GM23338 (cell line): ENCODE measurements around the gene SNRPA1. TPM values are rescaled to one million over a fixed set of nuclear protein-coding genes. Genes with fewer than 3 reads are reported as not detected.

Source experiments
- ATAC-seq: fragments of 200-7000 bp; cut with Tn5 transposase; 3 replicates; pipeline ENCODE4 v1.9.1; 2020
- DNase-seq: peaks from one replicate; pipeline ENCODE4 v3.0.0-alpha.2; 2015; ENCODE audit warnings: low spot score
- H2AFZ ChIP-seq: fragments of 200-600 bp; sonication (generic); 2 replicates; pipeline ENCODE4 v1.8.0; 2016; ENCODE audit warnings: antibody characterized with exemption, mild to moderate bottlenecking, moderate library complexity
- H3F3A ChIP-seq: fragments of 200-600 bp; sonication (generic); replicated peaks from 2 replicates; pipeline ENCODE4 v1.8.0; 2017; ENCODE audit warnings: antibody characterized with exemption, mixed run types, low read depth
- H3K27ac ChIP-seq: fragments of 200-600 bp; sonication (generic); 2 replicates; pipeline ENCODE4 v1.6.1; 2016; ENCODE audit warnings: low read depth
- H3K27me3 ChIP-seq: fragments of 200-600 bp; sonication (generic); 2 replicates; pipeline ENCODE4 v1.8.0; 2016; ENCODE audit warnings: mild to moderate bottlenecking, mixed run types, moderate library complexity; ENCODE audit not compliant: insufficient read depth
- H3K36me3 ChIP-seq: fragments of 200-600 bp; sonication (generic); 2 replicates; pipeline ENCODE4 v1.8.0; 2016; ENCODE audit warnings: mild to moderate bottlenecking; ENCODE audit not compliant: insufficient read depth
- H3K4me1 ChIP-seq: fragments of 200-600 bp; sonication (generic); 2 replicates; pipeline ENCODE4 v1.8.0; 2016; ENCODE audit warnings: mild to moderate bottlenecking, moderate library complexity; ENCODE audit not compliant: insufficient read depth
- H3K4me2 ChIP-seq: fragments of 200-600 bp; sonication (generic); 2 replicates; pipeline ENCODE4 v1.7.1; 2017; ENCODE audit warnings: mixed run types
- H3K4me3 ChIP-seq: fragments of 200-600 bp; sonication (generic); 2 replicates; pipeline ENCODE4 v1.6.1; 2016; ENCODE audit warnings: mixed run types
- H3K79me2 ChIP-seq: fragments of 200-600 bp; sonication (generic); replicated peaks from 2 replicates; pipeline ENCODE4 v1.8.0; 2017; ENCODE audit warnings: mild to moderate bottlenecking; ENCODE audit not compliant: insufficient read depth
- H3K9me2 ChIP-seq: fragments of 200-600 bp; sonication (generic); 2 replicates; pipeline ENCODE4 v1.8.0; 2017; ENCODE audit not compliant: insufficient read depth
- H4K20me1 ChIP-seq: fragments of 200-600 bp; sonication (generic); replicated peaks from 2 replicates; pipeline ENCODE4 v1.8.0; 2017; ENCODE audit warnings: mild to moderate bottlenecking; ENCODE audit not compliant: insufficient read depth
- H3K27ac Mint-ChIP-seq: 2 replicates; pipeline ENCODE4 v1.8.0; 2020; ENCODE audit warnings: inconsistent platforms, mild to moderate bottlenecking, moderate library complexity, mixed read lengths
- H3K27me3 Mint-ChIP-seq: 3 replicates; pipeline ENCODE4 v1.8.0; 2022; ENCODE audit warnings: low read depth, mild to moderate bottlenecking, moderate library complexity, mixed read lengths, inconsistent platforms; ENCODE audit not compliant: insufficient read depth, poor library complexity
- H3K36me3 Mint-ChIP-seq: 3 replicates; pipeline ENCODE4 v1.8.0; 2021; ENCODE audit warnings: low read depth, mild to moderate bottlenecking, inconsistent platforms, moderate library complexity, mixed read lengths
- H3K4me1 Mint-ChIP-seq: 3 replicates; pipeline ENCODE4 v1.8.0; 2020; ENCODE audit warnings: mild to moderate bottlenecking, inconsistent platforms, mixed read lengths
- H3K4me3 Mint-ChIP-seq: 3 replicates; pipeline ENCODE4 v1.8.0; 2021; ENCODE audit warnings: moderate library complexity, mild to moderate bottlenecking, inconsistent platforms, mixed read lengths
- H3K9me3 Mint-ChIP-seq: 3 replicates; pipeline ENCODE4 v1.8.0; 2020; ENCODE audit warnings: moderate library complexity, mild to moderate bottlenecking, inconsistent platforms, mixed read lengths
- CREB1 ChIP-seq: fragments of 250-450 bp; sonication (Bioruptor Pico); IDR thresholded peaks from 2 replicates; pipeline ENCODE4 v1.5.0; 2020; ENCODE audit warnings: low read depth, mild to moderate bottlenecking, moderate library complexity
- ETS1 ChIP-seq: IDR thresholded peaks from 2 replicates; pipeline ENCODE4 v1.6.1; 2016; ENCODE audit warnings: antibody characterized with exemption
- STAT1 ChIP-seq: IDR thresholded peaks from one replicate; pipeline ENCODE4 v1.6.1; 2016; ENCODE audit warnings: antibody characterized with exemption; ENCODE audit not compliant: unreplicated experiment
- ZNF114 ChIP-seq: fragments of 250-450 bp; sonication (Bioruptor Pico); IDR thresholded peaks from 2 replicates; pipeline ENCODE4 v1.5.0; 2020; ENCODE audit warnings: mild to moderate bottlenecking, moderate library complexity
- ZNF331 ChIP-seq: fragments of 250-450 bp; sonication (Bioruptor Pico); IDR thresholded peaks from 2 replicates; pipeline ENCODE4 v1.5.0; 2020; ENCODE audit warnings: low read depth, mild to moderate bottlenecking, moderate library complexity
- ZNF462 ChIP-seq: fragments of 250-450 bp; sonication (Bioruptor Pico); IDR thresholded peaks from 2 replicates; pipeline ENCODE4 v1.5.0; 2020; ENCODE audit warnings: mild to moderate bottlenecking, moderate library complexity
- polyA plus RNA-seq: library from polyadenylated mRNA; unstranded; fragments of >200 nt; fragmentation: Nextera tagmentation; extraction: Ambion mirVana; gene quantifications from 2 replicates; pipeline ENCODE4 v1.2.1, GENCODE V29; 2016
- total RNA-seq: library from RNA; depleted of rRNA; stranded (reverse); fragments of >200 nt; shearing (Covaris generic); gene quantifications from 2 replicates; pipeline ENCODE4 v1.2.3, GENCODE V29; 2014

Gene SNRPA1
- total and polyA plus RNA-seq, 2 experiments from 2014 or later, result 170 to 361 TPM

- TF ChIP-seq ZNF114, result no peak
- no peak for TF ChIP-seq STAT1
- TF ChIP-seq ETS1, result no peak
- TF ChIP-seq ZNF331 (CRISPR knock-in tag), result no peak
- no peak for TF ChIP-seq ZNF462
- no peak for TF ChIP-seq CREB1 (CRISPR knock-in tag)
- Mint-ChIP-seq H3K4me3 (no peak overlapping the region), H3K4me1 (peaks cover 40% of the 10 kb centered on the region), H3K27ac (no peak overlapping the region), H3K9me3 (no peaks in the 10 kb centered on the region), H3K27me3 (peaks cover 3% of the 10 kb centered on the region), H3K36me3 (peaks cover 17% of the 10 kb centered on the region)
- ATAC-seq (no peak), DNase-seq (no peak)
- peaks cover 6% of the 10 kb centered on the region; the same call in 1 of the 2 replicates for H3K36me3 ChIP-seq
- H3K27ac ChIP-seq, result no peak overlapping the region
- H3F3A ChIP-seq, result no peaks in the 10 kb centered on the region
- peaks cover 32% of the 10 kb centered on the region for H3K4me1 ChIP-seq
- H3K79me2 ChIP-seq, result peaks cover 100% of the 10 kb centered on the region
- H3K4me2 ChIP-seq, result 0 out of 2 replicates have a peak overlapping the region, but pooled peaks have one; percentile 25
- no peaks in the 10 kb centered on the region for H3K27me3 ChIP-seq
- peaks cover 62% of the 10 kb centered on the region for H4K20me1 ChIP-seq
- H3K4me3 ChIP-seq, result no peak overlapping the region
- H2AFZ ChIP-seq, result no peak overlapping the region
- no peaks in the 10 kb centered on the region for H3K9me2 ChIP-seq
Measured at GRCh38 chr15:101239724-101240136, 55.3 kb downstream of the SNRPA1 start.
